ENCODE data around the gene DIP2B.
"Not testable (repeated sequence)": the region's sequence is repeated elsewhere in the genome, so short reads cannot be mapped to it uniquely, and the experiment has no call there.

The DIP2B gene

GRCh38 chr12:50551866-50552265, 47.1 kb downstream of the DIP2B start:
- Histone ChIP-seq H3K79me2 (ENCODE audit: insufficient read depth, low read depth) (peaks cover 5% of the 10 kb centered on the region; the same call in 1 of the 2 replicates), H3K4me2 (no peak overlapping the region)

GRCh38 chr12:50554651-50555050, 49.9 kb downstream of the DIP2B start:
- Histone ChIP-seq H3K4me3 (IDR thresholded peaks at IDR 0.05; ENCODE audit: insufficient read depth, low read depth, low read length) (no peak overlapping the region), H3K27ac (no peak overlapping the region), H4K20me1 (ENCODE audit: insufficient read depth) (no peaks in the 10 kb centered on the region), H3K4me1 (ENCODE audit: low read depth, poor library complexity, severe bottlenecking) (no peaks in the 10 kb centered on the region), H3K79me2 (ENCODE audit: insufficient read depth, low read depth) (no peaks in the 10 kb centered on the region; the same call in 1 of the 2 replicates), H3K9ac (no peak overlapping the region), H3K27me3 (ENCODE audit: insufficient read depth, low read depth) (no peaks in the 10 kb centered on the region), H3K4me2 (no peak overlapping the region), H2AFZ (ENCODE audit: low read depth) (no peak overlapping the region), H3K36me3 (ENCODE audit: insufficient read depth) (no peaks in the 10 kb centered on the region)
- no peak for TF ChIP-seq CTCF (conservative IDR thresholded peaks at IDR 0.05; ENCODE audit: low read depth, low read length)

More at GRCh38 chr12:50551866-50552265, 47.1 kb downstream of the DIP2B start:
- TF ChIP-seq CTCF (conservative IDR thresholded peaks at IDR 0.05; ENCODE audit: low read depth, low read length), result no peak
- H3K27ac ChIP-seq, result no peak overlapping the region
- no peaks in the 10 kb centered on the region for H3K36me3 ChIP-seq (ENCODE audit: insufficient read depth)
- no peaks in the 10 kb centered on the region for H3K4me1 ChIP-seq (ENCODE audit: low read depth, poor library complexity, severe bottlenecking)
- no peak overlapping the region for H3K4me3 ChIP-seq (IDR thresholded peaks at IDR 0.05; ENCODE audit: insufficient read depth, low read depth, low read length)
- H4K20me1 ChIP-seq (ENCODE audit: insufficient read depth), result no peaks in the 10 kb centered on the region
- no peak overlapping the region for H2AFZ ChIP-seq (ENCODE audit: low read depth)
- no peak overlapping the region for H3K9ac ChIP-seq
- no peaks in the 10 kb centered on the region for H3K27me3 ChIP-seq (ENCODE audit: insufficient read depth, low read depth)

GRCh38 chr12:50555471-50555885, 50.7 kb downstream of the DIP2B start:
- Histone ChIP-seq H2AFZ (ENCODE audit: low read depth) (no peak overlapping the region), H3K4me1 (ENCODE audit: low read depth, poor library complexity, severe bottlenecking) (no peaks in the 10 kb centered on the region)

GRCh38 chr12:50556273-50556672, 51.5 kb downstream of the DIP2B start:
- H3K4me2 ChIP-seq, result no peak overlapping the region

More at GRCh38 chr12:50555471-50555885, 50.7 kb downstream of the DIP2B start:
- Histone ChIP-seq H3K27ac (no peak overlapping the region), H4K20me1 (ENCODE audit: insufficient read depth) (no peaks in the 10 kb centered on the region), H3K4me3 (IDR thresholded peaks at IDR 0.05; ENCODE audit: insufficient read depth, low read depth, low read length) (no peak overlapping the region), H3K9ac (no peak overlapping the region), H3K4me2 (no peak overlapping the region), H3K36me3 (ENCODE audit: insufficient read depth) (no peaks in the 10 kb centered on the region), H3K79me2 (ENCODE audit: insufficient read depth, low read depth) (no peaks in the 10 kb centered on the region; the same call in 1 of the 2 replicates), H3K27me3 (ENCODE audit: insufficient read depth, low read depth) (no peaks in the 10 kb centered on the region)
- no peak for TF ChIP-seq CTCF (conservative IDR thresholded peaks at IDR 0.05; ENCODE audit: low read depth, low read length)

GRCh38 chr12:50556796-50557195, 52.0 kb downstream of the DIP2B start:
- not testable (repeated sequence) for H2AFZ ChIP-seq (ENCODE audit: low read depth); H3K4me2 ChIP-seq; H3K36me3 ChIP-seq (ENCODE audit: insufficient read depth); H3K4me3 ChIP-seq (IDR thresholded peaks at IDR 0.05; ENCODE audit: insufficient read depth, low read depth, low read length); H4K20me1 ChIP-seq (ENCODE audit: insufficient read depth); H3K27me3 ChIP-seq (ENCODE audit: insufficient read depth, low read depth); H3K27ac ChIP-seq; H3K4me1 ChIP-seq (ENCODE audit: low read depth, poor library complexity, severe bottlenecking); H3K9ac ChIP-seq; H3K79me2 ChIP-seq (ENCODE audit: insufficient read depth, low read depth)

More at GRCh38 chr12:50556273-50556672, 51.5 kb downstream of the DIP2B start:
- H3K9ac ChIP-seq, result no peak overlapping the region
- no peaks in the 10 kb centered on the region; the same call in 1 of the 2 replicates for H3K79me2 ChIP-seq (ENCODE audit: insufficient read depth, low read depth)
- H4K20me1 ChIP-seq (ENCODE audit: insufficient read depth), result no peaks in the 10 kb centered on the region
- no peak overlapping the region for H2AFZ ChIP-seq (ENCODE audit: low read depth)
- no peaks in the 10 kb centered on the region for H3K4me1 ChIP-seq (ENCODE audit: low read depth, poor library complexity, severe bottlenecking)
- no peaks in the 10 kb centered on the region for H3K27me3 ChIP-seq (ENCODE audit: insufficient read depth, low read depth)
- H3K4me3 ChIP-seq (IDR thresholded peaks at IDR 0.05; ENCODE audit: insufficient read depth, low read depth, low read length), result no peak overlapping the region
- no peak overlapping the region for H3K27ac ChIP-seq
- no peak for TF ChIP-seq CTCF (conservative IDR thresholded peaks at IDR 0.05; ENCODE audit: low read depth, low read length)
- H3K36me3 ChIP-seq (ENCODE audit: insufficient read depth), result no peaks in the 10 kb centered on the region

Data from KMS-11 (cell line).